Neural progenitor cell (in vitro differentiated cells): ENCODE data around the gene LRRC63.

Experiments used
- EZH2 ChIP-seq: fragments of 200-600 bp; sonication (generic); IDR thresholded peaks from 2 replicates; pipeline ENCODE4 v1.6.1; 2017; ENCODE audit warnings: antibody characterized with exemption, mild to moderate bottlenecking, moderate library complexity
- EZH2phosphoT487 ChIP-seq: fragments of 200-600 bp; sonication (generic); IDR thresholded peaks from 2 replicates; pipeline ENCODE4 v1.6.1; 2017; ENCODE audit warnings: antibody characterized with exemption
- TF ChIP-seq, protein P1 (sequence below): fragments of 200-600 bp; sonication (generic); IDR thresholded peaks from 2 replicates; pipeline ENCODE4 v1.5.1; 2017; ENCODE audit warnings: antibody characterized with exemption, mild to moderate bottlenecking

DNA sequence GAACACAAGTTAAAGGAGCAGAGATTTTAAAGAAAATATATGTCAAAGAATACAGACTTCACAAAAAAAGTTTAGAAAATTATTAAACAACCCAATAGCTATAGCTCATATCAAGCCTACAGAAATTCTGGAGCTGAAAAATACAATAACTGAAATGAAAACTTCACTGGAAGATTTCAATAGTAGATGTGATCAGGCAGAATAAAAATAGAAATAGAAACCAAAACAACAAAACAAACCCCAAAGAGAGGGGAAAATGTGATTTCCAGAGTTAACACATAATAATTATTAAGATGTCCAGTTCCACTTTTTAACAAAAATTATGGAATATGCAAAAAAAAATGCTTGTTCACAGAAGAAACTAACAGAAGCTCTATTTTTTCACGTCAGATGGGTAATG, 23.6 kb downstream of the LRRC63 start:
- TF ChIP-seq, protein P1, sequence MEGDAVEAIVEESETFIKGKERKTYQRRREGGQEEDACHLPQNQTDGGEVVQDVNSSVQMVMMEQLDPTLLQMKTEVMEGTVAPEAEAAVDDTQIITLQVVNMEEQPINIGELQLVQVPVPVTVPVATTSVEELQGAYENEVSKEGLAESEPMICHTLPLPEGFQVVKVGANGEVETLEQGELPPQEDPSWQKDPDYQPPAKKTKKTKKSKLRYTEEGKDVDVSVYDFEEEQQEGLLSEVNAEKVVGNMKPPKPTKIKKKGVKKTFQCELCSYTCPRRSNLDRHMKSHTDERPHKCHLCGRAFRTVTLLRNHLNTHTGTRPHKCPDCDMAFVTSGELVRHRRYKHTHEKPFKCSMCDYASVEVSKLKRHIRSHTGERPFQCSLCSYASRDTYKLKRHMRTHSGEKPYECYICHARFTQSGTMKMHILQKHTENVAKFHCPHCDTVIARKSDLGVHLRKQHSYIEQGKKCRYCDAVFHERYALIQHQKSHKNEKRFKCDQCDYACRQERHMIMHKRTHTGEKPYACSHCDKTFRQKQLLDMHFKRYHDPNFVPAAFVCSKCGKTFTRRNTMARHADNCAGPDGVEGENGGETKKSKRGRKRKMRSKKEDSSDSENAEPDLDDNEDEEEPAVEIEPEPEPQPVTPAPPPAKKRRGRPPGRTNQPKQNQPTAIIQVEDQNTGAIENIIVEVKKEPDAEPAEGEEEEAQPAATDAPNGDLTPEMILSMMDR: no peak
- no peak for TF ChIP-seq EZH2
- TF ChIP-seq EZH2phosphoT487: no peak
